Nephron (organoid): Measurements from ENCODE around the gene CERS3.

Experiments
- H3K27ac Mint-ChIP-seq, 3 experiments: 2 replicates each; pipeline ENCODE4 v1.8.0; 2020; ENCODE audit warnings: mixed read lengths in 3 of 3, mild to moderate bottlenecking in 2 of 3, moderate library complexity in 1 of 3
- H3K27me3 Mint-ChIP-seq: 2 replicates; pipeline ENCODE4 v1.8.0; 2021; ENCODE audit warnings: low read depth, mild to moderate bottlenecking, moderate library complexity, mixed read lengths
- H3K36me3 Mint-ChIP-seq: 2 replicates; pipeline ENCODE4 v1.8.0; 2020; ENCODE audit warnings: low read depth, mixed read lengths
- H3K4me1 Mint-ChIP-seq: 2 replicates; pipeline ENCODE4 v1.8.0; 2020; ENCODE audit warnings: mixed read lengths
- H3K4me3 Mint-ChIP-seq, 3 experiments: 2 replicates each; pipeline ENCODE4 v1.8.0; 2020; ENCODE audit warnings: mild to moderate bottlenecking in 3 of 3, mixed read lengths in 3 of 3, moderate library complexity in 2 of 3
- H3K9me3 Mint-ChIP-seq: 2 replicates; pipeline ENCODE4 v1.8.0; 2020; ENCODE audit warnings: mixed read lengths
- CTCF ChIP-seq, 3 experiments: fragments of 200-600 bp; sonication (generic); IDR thresholded peaks; one replicate each; pipeline ENCODE4 v1.5.0; 2021; ENCODE audit warnings: antibody characterized with exemption in 3 of 3; ENCODE audit not compliant: unreplicated experiment in 3 of 3

The CERS3 gene

DNA sequence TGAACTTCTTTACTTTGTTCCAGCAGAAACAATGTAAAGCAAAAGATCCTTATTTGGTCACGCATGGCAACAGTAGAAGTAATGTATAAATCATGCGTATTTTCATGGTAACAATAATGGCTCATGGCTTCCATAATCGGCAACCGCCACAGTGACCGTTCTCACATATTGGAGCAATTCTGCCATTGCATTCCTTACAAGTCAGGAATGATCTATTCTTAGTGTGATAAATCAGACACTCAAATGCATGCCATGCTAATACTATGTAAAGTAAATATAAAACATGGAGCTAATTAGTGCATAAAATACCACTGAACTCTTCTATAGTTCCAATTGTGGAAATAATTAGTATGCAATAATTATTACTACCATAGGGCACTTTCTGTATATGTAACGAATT is 13.5 kb upstream of the CERS3 start:
- no peaks in the 10 kb centered on the region for H3K36me3 Mint-ChIP-seq
- no peak for TF ChIP-seq CTCF (IDR thresholded peaks at IDR 0.05; ENCODE audit: unreplicated experiment in 3 of 3)

DNA sequence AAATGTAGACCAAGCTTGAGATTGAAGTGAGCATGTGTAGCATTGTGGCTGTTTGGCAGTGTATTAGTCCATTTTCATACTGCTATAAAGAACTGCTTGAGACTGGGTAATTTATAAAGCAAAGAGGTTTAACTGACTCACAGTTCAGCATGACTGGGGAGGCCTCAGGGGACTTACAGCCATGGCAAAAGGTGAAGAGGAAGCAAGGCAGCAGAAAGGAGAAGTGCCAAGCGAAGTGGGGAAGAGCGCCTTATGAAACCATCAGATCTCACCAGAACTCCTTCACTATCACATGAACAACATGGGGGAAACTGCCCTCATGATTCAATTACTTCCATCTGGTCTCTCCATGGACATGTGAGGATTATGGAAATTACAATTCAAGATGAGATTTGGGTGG is 8.6 kb upstream of the CERS3 start:
- no peak for TF ChIP-seq CTCF (IDR thresholded peaks at IDR 0.05; ENCODE audit: unreplicated experiment in 3 of 3)
- no peaks in the 10 kb centered on the region for H3K4me1 Mint-ChIP-seq
- peaks cover 9% of the 10 kb centered on the region for H3K27me3 Mint-ChIP-seq
- H3K36me3 Mint-ChIP-seq, result no peaks in the 10 kb centered on the region
- no peak overlapping the region for H3K27ac Mint-ChIP-seq
- H3K4me3 Mint-ChIP-seq, result no peak overlapping the region
- H3K9me3 Mint-ChIP-seq, result peaks cover 12% of the 10 kb centered on the region

More for the DNA sequence above, 13.5 kb upstream of the CERS3 start:
- Mint-ChIP-seq H3K4me1 (no peaks in the 10 kb centered on the region), H3K4me3 (no peak overlapping the region), H3K27ac (no peak overlapping the region), H3K27me3 (no peaks in the 10 kb centered on the region), H3K9me3 (peaks cover 12% of the 10 kb centered on the region)

DNA sequence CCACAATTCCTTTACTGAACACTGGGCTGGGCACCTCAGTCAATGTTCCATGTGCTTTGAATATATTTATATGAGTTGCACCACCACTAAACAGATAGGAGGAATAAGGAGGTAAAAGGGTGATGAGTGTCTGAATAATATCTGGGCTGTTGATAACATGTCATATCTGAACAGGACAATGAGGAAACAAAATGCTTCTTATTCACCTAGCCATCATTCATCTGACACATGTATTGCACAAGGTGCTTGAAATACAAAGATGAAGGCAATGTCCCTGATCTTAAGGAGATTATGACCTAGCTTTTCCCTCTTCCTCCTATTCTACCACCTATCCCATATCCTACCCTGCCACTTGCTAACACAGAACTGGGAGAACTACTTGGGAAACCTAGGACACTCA is 8.0 kb upstream of the CERS3 start:
- Mint-ChIP-seq H3K9me3 (peaks cover 12% of the 10 kb centered on the region), H3K36me3 (no peaks in the 10 kb centered on the region), H3K27ac (no peak overlapping the region), H3K4me1 (no peaks in the 10 kb centered on the region), H3K27me3 (peaks cover 9% of the 10 kb centered on the region), H3K4me3 (no peak overlapping the region)
- TF ChIP-seq CTCF (IDR thresholded peaks at IDR 0.05; ENCODE audit: unreplicated experiment in 3 of 3), result no peak

DNA sequence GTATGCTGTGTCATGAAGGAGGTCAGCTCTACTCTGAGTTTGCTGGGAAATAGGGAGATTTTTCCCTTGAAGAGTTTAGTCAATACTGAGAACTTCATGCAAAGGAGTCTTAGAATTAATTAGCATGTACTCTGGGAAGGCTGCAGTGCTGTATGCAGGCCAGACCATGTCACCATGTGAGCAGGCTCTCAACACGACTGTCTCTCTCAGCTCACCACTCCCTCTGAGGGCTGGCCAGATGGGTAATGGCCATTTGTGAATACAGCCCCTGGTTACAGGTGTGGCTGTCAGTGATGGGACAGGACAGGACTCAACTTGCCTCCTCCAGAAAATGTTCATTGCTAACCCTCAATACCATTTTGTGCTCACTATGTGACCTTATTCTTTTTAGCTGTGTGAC is 5.1 kb upstream of the CERS3 start:
- no peak overlapping the region for H3K4me3 Mint-ChIP-seq

DNA sequence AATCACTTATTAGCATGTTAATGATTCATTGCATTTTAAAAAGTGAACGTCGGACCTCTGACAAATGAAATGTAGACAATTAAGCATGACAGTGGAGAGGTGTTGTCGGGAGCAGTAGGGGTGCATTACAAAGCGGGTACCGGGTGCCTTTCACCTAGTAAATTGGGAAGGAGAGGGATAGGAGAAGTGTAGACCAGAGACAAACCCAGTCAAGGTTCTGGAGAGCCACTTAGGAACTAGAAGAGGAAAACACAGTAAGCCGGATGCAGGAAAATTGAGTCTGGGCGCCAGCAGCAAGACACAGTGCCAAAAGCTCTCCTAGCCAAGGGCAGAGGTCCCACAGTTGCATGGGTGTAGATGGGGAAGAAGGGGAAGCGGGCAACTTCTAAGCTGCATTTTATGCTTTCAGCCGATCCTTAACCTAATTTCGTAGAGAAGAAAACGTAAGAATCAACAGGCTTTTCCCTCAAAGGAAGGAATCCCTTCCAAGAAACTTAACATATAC is 3.1 kb upstream of the CERS3 start:
- Mint-ChIP-seq H3K36me3 (no peaks in the 10 kb centered on the region), H3K4me3 (no peak overlapping the region), H3K9me3 (no peaks in the 10 kb centered on the region), H3K27ac (no peak overlapping the region), H3K4me1 (no peaks in the 10 kb centered on the region), H3K27me3 (peaks cover 26% of the 10 kb centered on the region)
- TF ChIP-seq CTCF (IDR thresholded peaks at IDR 0.05; ENCODE audit: unreplicated experiment in 3 of 3), result no peak

More for the DNA sequence above, 5.1 kb upstream of the CERS3 start:
- no peak for TF ChIP-seq CTCF (IDR thresholded peaks at IDR 0.05; ENCODE audit: unreplicated experiment in 3 of 3)
- peaks cover 18% of the 10 kb centered on the region for H3K27me3 Mint-ChIP-seq
- no peaks in the 10 kb centered on the region for H3K36me3 Mint-ChIP-seq
- no peaks in the 10 kb centered on the region for H3K4me1 Mint-ChIP-seq
- H3K27ac Mint-ChIP-seq, result no peak overlapping the region
- peaks cover 1% of the 10 kb centered on the region for H3K9me3 Mint-ChIP-seq

DNA sequence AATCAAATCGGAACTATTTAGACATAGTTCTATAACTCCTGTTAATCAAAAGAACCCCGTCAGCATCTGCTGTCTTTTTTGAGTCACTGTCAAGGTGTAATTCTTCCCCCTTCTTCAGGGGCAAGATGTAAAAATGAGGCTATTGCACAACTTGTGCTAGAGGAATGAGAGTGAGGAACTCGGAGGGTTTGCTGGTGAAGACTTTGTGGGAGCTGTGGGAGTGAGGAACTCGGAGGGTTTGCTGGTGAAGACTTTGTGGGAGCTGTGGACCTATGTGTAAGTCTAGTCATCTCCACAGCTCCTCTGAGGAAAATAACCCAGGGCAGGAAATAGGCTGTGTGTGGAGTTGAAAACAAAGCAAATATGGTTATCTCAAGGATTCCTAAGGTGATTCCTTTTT is 2.5 kb upstream of the CERS3 start:
- peaks cover 3% of the 10 kb centered on the region for H3K4me1 Mint-ChIP-seq
- no peak overlapping the region for H3K4me3 Mint-ChIP-seq
- peaks cover 28% of the 10 kb centered on the region for H3K27me3 Mint-ChIP-seq
- no peaks in the 10 kb centered on the region for H3K9me3 Mint-ChIP-seq
- H3K36me3 Mint-ChIP-seq, result no peaks in the 10 kb centered on the region
- no peak for TF ChIP-seq CTCF (IDR thresholded peaks at IDR 0.05; ENCODE audit: unreplicated experiment in 3 of 3)
- no peak overlapping the region for H3K27ac Mint-ChIP-seq
